ENCODE measurements around the gene CARMIL1. TPM values are rescaled to one million over a fixed set of nuclear protein-coding genes. Genes with fewer than 3 reads are reported as not detected.
A peak's percentile ranks its signal among the peaks of the same experiment; 100 is the strongest.

Gene CARMIL1
- total RNA-seq, 2 donors from 2014 or later: 11.9 to 13.7 TPM

DNA sequence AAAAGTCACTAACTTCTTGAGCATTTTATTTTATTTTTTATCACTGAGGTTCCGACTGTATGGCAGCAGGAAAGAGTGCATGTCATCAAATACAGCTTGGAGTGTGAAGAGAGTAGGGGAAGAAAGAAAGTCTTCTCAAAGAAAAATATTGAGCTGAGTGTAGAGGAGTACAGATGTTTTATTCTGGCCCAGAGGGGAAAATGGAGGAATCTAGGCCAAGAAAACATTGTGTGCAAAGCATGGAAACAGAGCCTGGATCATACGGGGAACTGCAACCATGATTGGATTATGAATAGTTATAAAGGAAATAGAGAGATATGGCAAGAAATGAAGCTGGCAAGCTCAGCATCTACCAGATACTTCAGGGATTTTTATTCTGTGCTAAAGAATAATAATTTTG lies 268.6 kb downstream of the CARMIL1 start:
- no peaks in the 10 kb centered on the region for H3K9me3 ChIP-seq
- TF ChIP-seq POLR2A (IDR thresholded peaks at IDR 0.05): no peak
- TF ChIP-seq, protein P1, sequence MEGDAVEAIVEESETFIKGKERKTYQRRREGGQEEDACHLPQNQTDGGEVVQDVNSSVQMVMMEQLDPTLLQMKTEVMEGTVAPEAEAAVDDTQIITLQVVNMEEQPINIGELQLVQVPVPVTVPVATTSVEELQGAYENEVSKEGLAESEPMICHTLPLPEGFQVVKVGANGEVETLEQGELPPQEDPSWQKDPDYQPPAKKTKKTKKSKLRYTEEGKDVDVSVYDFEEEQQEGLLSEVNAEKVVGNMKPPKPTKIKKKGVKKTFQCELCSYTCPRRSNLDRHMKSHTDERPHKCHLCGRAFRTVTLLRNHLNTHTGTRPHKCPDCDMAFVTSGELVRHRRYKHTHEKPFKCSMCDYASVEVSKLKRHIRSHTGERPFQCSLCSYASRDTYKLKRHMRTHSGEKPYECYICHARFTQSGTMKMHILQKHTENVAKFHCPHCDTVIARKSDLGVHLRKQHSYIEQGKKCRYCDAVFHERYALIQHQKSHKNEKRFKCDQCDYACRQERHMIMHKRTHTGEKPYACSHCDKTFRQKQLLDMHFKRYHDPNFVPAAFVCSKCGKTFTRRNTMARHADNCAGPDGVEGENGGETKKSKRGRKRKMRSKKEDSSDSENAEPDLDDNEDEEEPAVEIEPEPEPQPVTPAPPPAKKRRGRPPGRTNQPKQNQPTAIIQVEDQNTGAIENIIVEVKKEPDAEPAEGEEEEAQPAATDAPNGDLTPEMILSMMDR (IDR thresholded peaks at IDR 0.05): no peak
- no peak overlapping the region for H3K4me3 ChIP-seq
- ATAC-seq (no peak), DNase-seq (no peak)
- H3K36me3 ChIP-seq (replicated peaks in 1 of 2; ENCODE audit: insufficient read depth in 1 of 2, low read depth in 2 of 2): no peaks in the 10 kb centered on the region
- H3K4me1 ChIP-seq: peaks cover 8% of the 10 kb centered on the region
- intact Hi-C loops (cut with DNase I): no loop called here
- WGBS, 2 donors: 49 to 62% methylated on average over 2 of the region's 2 CpGs
- no peak overlapping the region for H3K27ac ChIP-seq
- no peaks in the 10 kb centered on the region for H3K27me3 ChIP-seq

DNA sequence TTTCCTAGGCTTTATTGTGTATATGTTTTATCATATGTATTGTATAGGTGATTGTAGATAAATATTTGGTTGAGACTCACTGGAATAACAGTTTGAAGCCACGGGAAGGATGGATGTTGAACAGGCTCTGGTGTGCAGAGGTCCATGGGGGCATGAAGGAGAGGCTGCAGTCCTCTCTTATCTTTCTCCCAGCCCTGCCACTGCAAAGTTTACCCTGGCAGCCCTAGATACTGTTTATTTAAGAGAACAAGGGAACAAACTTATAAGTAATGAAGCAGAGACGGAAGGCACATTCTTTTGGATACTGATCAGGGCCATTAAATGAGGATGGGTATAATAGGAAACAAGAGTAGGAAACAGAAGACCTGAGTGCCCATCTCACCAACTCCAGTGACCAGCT lies 269.3 kb downstream of the CARMIL1 start:
- DNase-seq (peak in 1 of 4 donors; percentile 5), ATAC-seq (no peak)
- H3K27me3 ChIP-seq: no peaks in the 10 kb centered on the region
- H3K4me3 ChIP-seq: no peak overlapping the region
- peaks cover 1% of the 10 kb centered on the region for H3K4me1 ChIP-seq
- H3K27ac ChIP-seq: no peak overlapping the region
- WGBS, 2 donors: 44 to 48% methylated on average over 2 of the region's 2 CpGs
- intact Hi-C loops (cut with DNase I): no loop called here
- no peak for TF ChIP-seq POLR2A (IDR thresholded peaks at IDR 0.05)
- TF ChIP-seq, protein P1 (IDR thresholded peaks at IDR 0.05): no peak
- H3K36me3 ChIP-seq (replicated peaks in 1 of 2; ENCODE audit: insufficient read depth in 1 of 2, low read depth in 2 of 2): no peaks in the 10 kb centered on the region
- no peaks in the 10 kb centered on the region for H3K9me3 ChIP-seq

DNA sequence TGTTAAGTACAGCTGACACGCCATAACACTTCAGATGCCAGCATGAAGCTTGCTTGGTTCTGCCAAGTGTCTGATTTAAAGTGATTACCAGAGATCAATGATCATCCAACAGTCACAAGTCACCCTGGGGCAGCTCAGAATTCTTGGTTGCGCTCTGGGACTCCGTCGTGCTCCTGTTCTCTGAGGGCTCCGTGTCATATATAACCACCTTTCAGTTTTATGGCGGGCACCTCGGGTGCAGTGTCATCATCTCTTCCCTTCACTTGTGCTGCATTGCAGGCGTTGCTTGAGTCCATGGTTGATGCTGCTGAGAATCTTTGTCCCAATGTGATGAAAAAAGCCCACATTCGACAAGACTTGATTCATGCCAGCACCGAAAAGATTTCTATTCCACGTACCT lies 271.5 kb downstream of the CARMIL1 start:
- Histone ChIP-seq H3K27ac (no peak overlapping the region), H3K4me3 (no peak overlapping the region), H3K4me1 (no peaks in the 10 kb centered on the region), H3K9me3 (no peaks in the 10 kb centered on the region), H3K27me3 (no peaks in the 10 kb centered on the region), H3K36me3 (replicated peaks in 1 of 2; ENCODE audit: insufficient read depth in 1 of 2, low read depth in 2 of 2) (no peaks in the 10 kb centered on the region)
- no peak for TF ChIP-seq POLR2A (IDR thresholded peaks at IDR 0.05)
- TF ChIP-seq, protein P1 (IDR thresholded peaks at IDR 0.05): no peak
- ATAC-seq (no peak), DNase-seq (no peak)
- intact Hi-C loops (cut with DNase I): loop anchor here (5.0 kb wide), 1 partner anchor 337 kb away; no protein-coding TSS in a partner anchor
- 90% methylated on average over 11 of the region's 11 CpGs for WGBS, 2 donors

DNA sequence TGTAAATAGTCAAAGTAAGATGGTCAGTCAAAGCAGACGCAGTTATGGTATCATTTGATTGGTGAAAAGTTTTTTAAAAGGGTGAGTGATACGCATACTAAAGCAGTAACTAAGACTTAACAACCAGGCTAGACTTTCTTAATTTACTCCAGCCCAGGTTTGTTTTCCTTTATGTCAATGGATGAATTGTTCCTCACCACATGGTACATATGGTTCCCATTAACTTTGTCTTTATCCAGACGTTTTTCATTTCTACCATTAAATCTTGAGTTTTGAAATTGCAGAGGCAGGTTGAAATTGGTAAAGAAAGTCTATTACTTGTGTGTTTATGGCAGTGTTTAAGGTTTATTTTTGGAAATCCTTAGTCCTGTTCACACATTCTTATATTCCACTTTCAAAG lies 274.3 kb downstream of the CARMIL1 start:
- 69 to 72% methylated on average over 3 of the region's 3 CpGs for WGBS, 2 donors
- H3K36me3 ChIP-seq (replicated peaks in 1 of 2; ENCODE audit: insufficient read depth in 1 of 2, low read depth in 2 of 2): no peaks in the 10 kb centered on the region
- no peak for TF ChIP-seq POLR2A (IDR thresholded peaks at IDR 0.05)
- TF ChIP-seq, protein P1 (IDR thresholded peaks at IDR 0.05): no peak
- no peaks in the 10 kb centered on the region for H3K9me3 ChIP-seq
- no peak for DNase-seq
- no peaks in the 10 kb centered on the region for H3K4me1 ChIP-seq
- H3K27me3 ChIP-seq: no peaks in the 10 kb centered on the region
- no peak overlapping the region for H3K4me3 ChIP-seq
- intact Hi-C loops (cut with DNase I): loop anchor here (5.0 kb wide), 1 partner anchor 334 kb away; no protein-coding TSS in a partner anchor
- no peak overlapping the region for H3K27ac ChIP-seq
- ATAC-seq: no peak

DNA sequence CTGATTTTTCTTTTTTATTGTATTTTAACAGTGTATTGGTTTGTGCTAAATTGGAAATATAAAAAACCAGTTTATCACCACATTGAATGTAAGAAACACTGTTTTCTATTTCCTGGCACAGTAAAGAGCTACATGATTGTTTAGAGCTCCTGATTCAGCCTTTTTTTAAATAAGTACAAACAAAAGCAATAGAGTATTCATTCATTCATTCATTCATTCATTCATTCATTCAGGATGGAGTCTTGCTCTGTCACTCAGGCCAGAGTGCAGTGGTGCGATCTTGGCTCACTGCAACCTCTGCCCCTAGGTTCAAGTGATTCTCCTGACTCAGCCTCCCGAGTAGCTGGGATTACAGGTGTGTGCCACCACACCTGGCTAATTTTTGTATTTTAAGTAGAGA lies 276.0 kb downstream of the CARMIL1 start:
- DNase-seq: no peak
- Histone ChIP-seq H3K9me3 (no peaks in the 10 kb centered on the region), H3K4me1 (no peaks in the 10 kb centered on the region), H3K27me3 (no peaks in the 10 kb centered on the region), H3K4me3 (no peak overlapping the region), H3K36me3 (replicated peaks in 1 of 2; ENCODE audit: insufficient read depth in 1 of 2, low read depth in 2 of 2) (no peaks in the 10 kb centered on the region), H3K27ac (no peak overlapping the region)
- no peak for TF ChIP-seq POLR2A (IDR thresholded peaks at IDR 0.05)
- TF ChIP-seq, protein P1 (IDR thresholded peaks at IDR 0.05): no peak
- intact Hi-C loops (cut with DNase I): no loop called here
- WGBS, 2 donors: 92 to 100% methylated on average over 2 of the region's 2 CpGs
- ATAC-seq: no peak
